Iris pigment epithelial cell (primary cell): Measurements from ENCODE around the gene PPM1L.
A peak's percentile ranks its signal among the peaks of the same experiment; 100 is the strongest.
"Not testable (repeated sequence)": the region's sequence is repeated elsewhere in the genome, so short reads cannot be mapped to it uniquely, and the experiment has no call there.

Source experiments
- DNase-seq: peaks from one replicate; pipeline ENCODE4 v3.0.0-alpha.2; 2011; ENCODE audit warnings: low read depth

Gene PPM1L

GRCh38 chr3:160987982-160988964, 232.2 kb downstream of the PPM1L start:
- no peak for DNase-seq

GRCh38 chr3:160990446-160990845, 234.4 kb downstream of the PPM1L start:
- DNase-seq = no peak

GRCh38 chr3:160992712-160993111, 236.7 kb downstream of the PPM1L start:
- no peak for DNase-seq

- no peak for DNase-seq
These were observed 240.8 kb downstream of the PPM1L start for GRCh38 chr3:160996811-160997210.

- no peak for DNase-seq
These were observed 242.6 kb downstream of the PPM1L start for GRCh38 chr3:160998581-160998980.

GRCh38 chr3:160999274-160999673, 243.2 kb downstream of the PPM1L start:
- peak; percentile 22 for DNase-seq

- DNase-seq = no peak
These were observed 252.1 kb downstream of the PPM1L start for GRCh38 chr3:161008086-161008485.

GRCh38 chr3:161010151-161010550, 254.1 kb downstream of the PPM1L start:
- not testable (repeated sequence) for DNase-seq

- no peak for DNase-seq
These were observed 259.1 kb downstream of the PPM1L start for GRCh38 chr3:161014843-161015749.

- no peak for DNase-seq
These were observed 260.6 kb downstream of the PPM1L start for GRCh38 chr3:161016417-161017313.

GRCh38 chr3:161017971-161018370, 261.9 kb downstream of the PPM1L start:
- DNase-seq = no peak

- DNase-seq = no peak
These were observed 264.2 kb downstream of the PPM1L start for GRCh38 chr3:161020256-161020655.

- no peak for DNase-seq
These were observed 269.9 kb downstream of the PPM1L start for GRCh38 chr3:161025911-161026310.

GRCh38 chr3:161026612-161027510, 270.8 kb downstream of the PPM1L start:
- no peak for DNase-seq

- DNase-seq = peak; percentile 32
These were observed 272.6 kb downstream of the PPM1L start for GRCh38 chr3:161028555-161029153.

- no peak for DNase-seq
These were observed 275.1 kb downstream of the PPM1L start for GRCh38 chr3:161031134-161031533.

GRCh38 chr3:161034913-161035550, 279.0 kb downstream of the PPM1L start:
- peak; percentile 51 for DNase-seq

- peak; percentile 94 for DNase-seq
These were observed 279.7 kb downstream of the PPM1L start for GRCh38 chr3:161035711-161036110.

GRCh38 chr3:161038725-161039124, 282.7 kb downstream of the PPM1L start:
- DNase-seq = peak; percentile 58
